ENCODE results near the gene CHAMP1.
A peak's percentile ranks its signal among the peaks of the same experiment; 100 is the strongest.

The CHAMP1 gene, protein sequence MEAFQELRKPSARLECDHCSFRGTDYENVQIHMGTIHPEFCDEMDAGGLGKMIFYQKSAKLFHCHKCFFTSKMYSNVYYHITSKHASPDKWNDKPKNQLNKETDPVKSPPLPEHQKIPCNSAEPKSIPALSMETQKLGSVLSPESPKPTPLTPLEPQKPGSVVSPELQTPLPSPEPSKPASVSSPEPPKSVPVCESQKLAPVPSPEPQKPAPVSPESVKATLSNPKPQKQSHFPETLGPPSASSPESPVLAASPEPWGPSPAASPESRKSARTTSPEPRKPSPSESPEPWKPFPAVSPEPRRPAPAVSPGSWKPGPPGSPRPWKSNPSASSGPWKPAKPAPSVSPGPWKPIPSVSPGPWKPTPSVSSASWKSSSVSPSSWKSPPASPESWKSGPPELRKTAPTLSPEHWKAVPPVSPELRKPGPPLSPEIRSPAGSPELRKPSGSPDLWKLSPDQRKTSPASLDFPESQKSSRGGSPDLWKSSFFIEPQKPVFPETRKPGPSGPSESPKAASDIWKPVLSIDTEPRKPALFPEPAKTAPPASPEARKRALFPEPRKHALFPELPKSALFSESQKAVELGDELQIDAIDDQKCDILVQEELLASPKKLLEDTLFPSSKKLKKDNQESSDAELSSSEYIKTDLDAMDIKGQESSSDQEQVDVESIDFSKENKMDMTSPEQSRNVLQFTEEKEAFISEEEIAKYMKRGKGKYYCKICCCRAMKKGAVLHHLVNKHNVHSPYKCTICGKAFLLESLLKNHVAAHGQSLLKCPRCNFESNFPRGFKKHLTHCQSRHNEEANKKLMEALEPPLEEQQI

DNA sequence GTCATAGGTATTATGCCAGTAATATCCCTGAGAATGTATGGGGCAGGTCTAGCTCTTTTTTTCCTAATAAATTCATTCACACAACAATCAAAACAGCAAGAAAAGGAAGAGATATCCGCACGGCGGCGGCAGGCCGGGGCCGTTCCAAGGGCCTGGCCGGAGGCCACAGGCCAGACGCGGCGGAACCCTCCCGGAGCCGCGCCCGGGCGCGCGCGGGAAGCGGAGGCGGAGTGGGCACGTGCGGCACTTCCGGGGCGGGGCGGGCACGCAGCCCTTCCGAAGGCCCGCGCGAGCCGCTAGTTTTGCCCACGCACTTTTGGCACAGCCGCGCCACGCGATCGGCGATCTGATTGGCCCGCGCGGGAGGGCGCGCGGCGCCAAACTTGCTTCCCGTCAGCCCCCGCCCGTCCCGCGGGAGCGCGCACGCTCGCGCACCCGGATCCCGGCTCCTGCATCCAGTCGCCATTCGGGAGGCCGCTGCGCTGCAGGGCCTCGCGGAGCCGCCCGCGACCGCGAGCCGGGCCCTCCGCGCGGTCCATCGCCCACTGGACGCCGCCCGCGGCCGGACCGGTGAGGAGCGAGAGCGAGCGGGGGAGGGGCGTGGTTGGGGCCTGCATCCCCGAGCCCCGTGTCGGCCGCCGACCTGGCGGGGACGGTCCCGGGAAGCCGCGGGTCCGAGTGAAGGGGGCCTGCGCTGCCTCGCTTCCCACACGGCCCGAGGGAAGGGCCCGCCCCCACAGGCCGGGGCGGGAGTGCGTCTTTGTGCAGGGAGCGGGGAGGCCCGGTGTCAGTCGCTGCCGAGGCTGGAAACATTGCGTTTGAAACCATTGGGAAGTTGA lies at the start of gene CHAMP1:
Gene CHAMP1, plus strand, starts transcription at position 430 of the 839 bp plus-strand sequence. CDS start 9,340 bp downstream, outside the sequence.
- DNase-seq (ENCODE audit: low read depth in 2 of 2) = peak; percentile 93

DNA sequence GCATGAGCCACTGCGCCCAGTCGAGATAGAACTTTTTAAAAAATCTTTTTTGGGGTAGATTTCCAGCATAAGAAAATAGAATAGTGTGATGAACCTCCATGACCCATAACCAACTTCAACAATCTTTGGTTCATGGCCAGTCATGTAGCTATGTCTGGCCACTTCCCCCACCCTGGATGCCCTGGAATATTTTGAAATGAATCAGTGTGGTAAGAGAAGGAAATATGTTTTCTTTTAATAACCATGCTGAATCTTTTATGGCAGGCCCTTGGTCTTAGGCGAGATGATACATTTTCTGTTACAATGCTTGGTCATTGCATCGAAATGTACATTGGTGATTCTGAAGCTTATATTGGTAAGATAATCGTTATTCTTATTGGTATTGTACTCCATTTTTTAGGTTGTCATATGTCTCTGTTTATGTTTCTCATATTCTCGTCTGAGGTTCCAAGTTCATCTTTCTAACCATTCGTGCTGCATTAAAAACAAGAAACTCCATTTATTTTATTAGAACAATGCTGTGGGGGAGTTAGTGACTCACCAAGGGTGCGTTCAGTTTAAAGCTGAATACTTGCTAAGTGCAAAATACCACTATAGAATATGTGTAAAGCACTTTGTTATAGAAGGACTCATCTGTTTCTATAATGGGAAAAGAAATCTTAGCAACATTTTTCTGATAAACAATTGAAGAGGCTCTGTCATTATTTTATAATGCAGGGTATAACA lies 49.3 kb upstream of the CHAMP1 start:
- no peak for DNase-seq (ENCODE audit: low read depth in 2 of 2)

DNA sequence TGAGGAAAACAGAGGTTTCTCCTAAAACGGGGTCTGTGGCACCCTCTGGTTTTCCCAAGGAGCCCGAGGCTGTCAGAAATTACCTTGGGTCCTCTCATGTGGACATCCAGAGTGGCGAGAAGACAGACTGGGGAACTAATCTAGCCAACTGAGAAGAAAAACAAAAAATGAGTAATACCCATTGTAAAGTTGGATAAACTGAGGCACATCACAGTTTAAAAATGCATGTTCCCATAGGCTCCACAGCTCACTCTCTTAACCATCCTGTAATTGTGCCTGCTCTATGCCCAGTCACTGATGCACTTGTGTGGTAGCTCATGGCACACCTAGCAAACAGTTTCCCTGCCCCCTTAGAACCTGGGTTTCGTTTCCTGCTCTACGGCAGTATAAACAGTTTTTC lies 48.1 kb upstream of the CHAMP1 start:
- no peak for DNase-seq (ENCODE audit: low read depth in 2 of 2)

DNA sequence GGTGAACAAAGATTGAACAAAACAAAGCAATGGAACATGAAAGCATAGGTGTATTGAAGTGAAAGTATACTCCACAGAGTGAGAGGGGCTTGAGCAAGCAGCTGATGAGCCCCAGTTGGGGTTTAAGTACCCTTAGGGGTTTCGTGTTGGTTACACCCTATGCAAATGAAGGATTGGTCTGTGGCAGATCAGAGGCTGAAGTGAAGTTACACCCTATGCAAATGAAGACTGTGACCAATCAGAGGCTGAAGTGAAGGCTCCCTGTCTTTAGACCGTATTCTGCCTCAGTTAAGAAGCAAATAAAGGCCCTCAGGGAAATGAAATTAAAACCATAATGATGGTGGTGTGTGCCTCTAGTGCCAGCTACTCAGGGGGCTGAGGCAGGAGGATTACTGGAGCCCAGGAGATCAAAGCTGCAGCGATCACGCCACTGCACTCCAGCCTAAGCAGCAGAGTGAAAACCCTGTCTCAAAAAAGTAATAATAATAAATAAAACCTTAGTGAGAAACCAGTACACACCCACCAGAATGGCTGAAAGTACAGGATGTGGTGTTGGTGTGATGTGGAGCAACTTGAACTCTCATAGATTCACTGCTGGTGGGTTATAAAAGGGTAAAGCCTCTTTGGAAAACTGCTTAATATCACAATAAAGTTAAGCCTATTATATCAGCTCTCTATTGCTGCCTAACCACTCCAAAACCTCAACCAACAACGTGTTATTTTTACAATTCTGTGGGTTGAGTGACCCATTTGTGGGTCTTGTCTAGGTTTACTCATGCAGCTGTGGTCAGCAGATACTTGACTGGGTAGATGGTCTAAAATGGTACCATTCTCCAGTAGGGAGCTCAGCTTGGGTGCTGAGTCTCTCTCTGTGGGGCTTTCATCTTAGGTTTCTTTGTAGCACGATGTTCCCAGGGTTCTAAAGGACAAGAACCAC lies 45.7 kb upstream of the CHAMP1 start:
- DNase-seq (ENCODE audit: low read depth in 2 of 2) = no peak

DNA sequence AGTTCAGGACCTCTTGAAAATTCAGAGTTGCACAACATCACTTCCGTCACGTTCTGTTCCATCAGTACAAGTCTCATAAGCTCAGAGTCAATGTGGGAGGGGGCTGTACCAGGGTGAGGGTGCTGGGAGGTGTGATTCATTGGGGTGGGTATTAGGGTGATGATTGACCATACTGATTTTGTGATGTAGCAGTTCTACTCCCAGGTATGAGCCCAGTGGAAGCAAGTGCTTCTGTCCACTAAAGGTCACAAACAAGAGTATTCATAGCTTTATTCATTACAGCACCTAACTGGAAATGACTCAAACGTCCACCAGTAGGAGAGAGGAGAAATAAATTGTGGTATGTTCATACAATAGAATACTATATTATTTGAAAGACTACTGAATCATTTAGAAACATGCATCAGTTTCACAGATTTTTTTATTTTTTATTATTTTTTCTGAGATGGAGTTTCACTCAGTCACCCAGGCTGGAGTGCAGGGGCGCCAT lies 45.0 kb upstream of the CHAMP1 start:
- DNase-seq (ENCODE audit: low read depth in 2 of 2) = no peak

DNA sequence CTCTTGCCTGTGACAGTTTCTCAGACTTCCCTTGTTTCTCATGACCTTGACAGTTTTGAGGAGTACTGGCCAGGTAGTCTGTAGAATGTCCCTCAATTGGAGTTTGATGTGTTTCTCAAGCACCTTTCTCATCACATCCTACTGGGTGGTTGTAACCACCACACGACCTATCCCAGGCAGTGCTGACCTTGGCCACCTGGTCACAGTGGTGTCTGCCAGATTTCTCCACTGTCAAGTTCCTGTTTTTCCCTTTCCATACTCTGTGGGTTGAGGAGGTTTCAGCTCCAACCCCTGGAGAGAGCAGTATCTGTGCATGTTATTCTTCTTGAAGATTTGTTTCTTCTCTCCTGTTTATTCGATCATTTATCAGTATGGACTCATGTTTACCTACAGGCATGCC lies 41.3 kb upstream of the CHAMP1 start:
- DNase-seq (ENCODE audit: low read depth in 2 of 2) = no peak

DNA sequence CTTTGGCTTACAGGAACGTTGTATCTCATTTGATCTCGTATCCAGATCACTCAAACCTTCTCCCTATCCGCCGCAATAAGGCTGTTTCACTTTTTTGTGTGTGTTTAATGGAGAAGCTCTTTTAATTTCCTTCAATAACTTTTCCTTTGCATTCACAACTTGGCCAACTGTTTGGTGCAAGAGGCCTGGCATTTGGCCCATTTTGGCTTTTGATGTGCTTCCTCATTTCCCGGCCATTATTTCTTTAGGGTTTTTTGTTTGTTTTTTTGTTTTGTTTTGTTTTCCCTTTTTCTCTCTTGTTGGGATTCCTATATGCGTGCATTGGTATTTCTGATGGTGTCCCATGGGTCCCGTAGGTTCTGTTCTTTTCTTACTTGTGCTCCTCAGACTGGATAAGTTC lies 39.0 kb upstream of the CHAMP1 start:
- DNase-seq (ENCODE audit: low read depth in 2 of 2) = no peak

DNA sequence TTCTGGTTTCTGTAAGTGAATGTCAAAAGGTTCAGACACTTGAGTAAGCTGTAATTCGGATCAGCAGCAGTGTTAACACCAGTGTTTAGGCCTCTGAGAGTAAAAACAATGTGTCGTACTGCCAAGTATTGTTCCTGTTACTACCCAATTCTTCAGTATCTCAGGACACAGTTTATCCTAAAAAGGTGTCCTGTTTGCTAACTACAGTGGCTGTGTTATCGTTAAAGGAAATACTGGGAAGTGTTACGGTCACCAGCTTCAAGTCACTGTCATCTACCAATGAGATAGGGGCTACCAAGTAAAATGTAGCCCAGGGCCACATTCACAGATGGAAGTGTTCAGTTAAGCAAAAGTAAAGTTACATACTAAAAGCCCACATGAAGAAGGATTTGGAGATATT lies 35.2 kb upstream of the CHAMP1 start:
- DNase-seq (ENCODE audit: low read depth in 2 of 2) = no peak

DNA sequence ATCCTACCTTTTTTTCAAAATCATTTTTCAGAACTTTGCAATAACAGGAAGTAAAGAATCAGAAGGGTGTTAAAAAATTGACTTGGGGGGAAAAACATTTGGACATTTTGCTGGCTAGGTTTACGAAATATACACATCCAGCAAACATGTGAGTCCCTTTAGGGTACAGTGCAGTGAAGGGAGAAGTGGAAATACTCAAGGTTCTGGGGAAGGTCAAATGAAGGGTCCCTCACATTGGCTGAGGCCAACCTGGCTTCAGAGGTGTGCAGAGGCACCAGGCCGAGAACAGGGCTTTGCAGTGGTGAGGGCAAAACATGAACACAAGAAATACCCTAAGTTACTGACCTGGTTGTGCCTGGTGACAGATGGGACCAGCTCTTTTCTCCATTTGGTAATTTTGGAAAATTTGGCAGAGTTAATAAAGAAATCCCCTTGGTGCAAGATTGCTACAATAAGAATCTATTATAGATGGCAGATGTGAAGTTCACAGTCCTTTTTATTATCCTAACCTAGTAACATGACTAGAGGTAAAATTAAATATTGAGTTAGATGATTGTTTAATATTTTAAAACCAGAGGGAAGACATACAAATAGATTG lies 34.4 kb upstream of the CHAMP1 start:
- no peak for DNase-seq (ENCODE audit: low read depth in 2 of 2)

DNA sequence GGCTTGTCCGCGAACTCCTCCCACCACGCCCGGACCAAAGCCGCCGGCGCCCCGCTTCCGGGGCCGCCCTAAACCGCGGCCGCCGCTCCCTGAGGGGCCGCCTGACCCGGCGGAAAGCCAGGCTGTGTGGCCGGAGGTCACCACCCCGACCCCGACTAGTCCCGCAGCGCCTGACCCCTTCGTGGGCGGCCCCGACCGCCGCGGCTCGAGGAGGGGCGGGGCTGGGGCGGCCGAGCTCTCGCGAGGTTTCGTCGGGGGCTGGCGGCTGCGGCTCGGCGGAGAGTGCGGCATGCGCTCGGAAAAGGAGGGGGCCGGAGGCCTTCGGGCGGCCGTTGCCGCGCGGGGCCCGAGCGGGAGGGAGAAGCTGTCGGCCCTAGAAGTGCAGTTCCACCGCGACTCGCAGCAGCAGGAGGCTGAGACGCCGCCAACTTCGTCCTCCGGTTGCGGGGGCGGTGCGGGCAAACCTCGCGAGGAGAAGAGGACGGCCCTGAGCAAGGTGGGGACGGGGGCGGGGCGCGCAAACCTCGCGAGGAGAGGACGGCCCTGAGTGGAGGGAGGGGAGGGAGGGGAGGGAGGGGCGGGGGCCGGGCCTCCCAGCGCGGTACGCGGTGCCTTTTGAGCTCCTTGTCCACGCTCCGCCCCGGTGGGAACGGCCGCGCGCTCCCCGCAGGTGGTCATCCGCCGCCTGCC lies 32.8 kb upstream of the CHAMP1 start, which contains the start of gene UPF3A:
Gene UPF3A, plus strand, starts transcription at position 251 of the 690 bp plus-strand sequence. Its CDS starts 39 bp downstream, at position 290.
- DNase-seq (ENCODE audit: low read depth in 2 of 2) = peak; percentile 81 to 83

DNA sequence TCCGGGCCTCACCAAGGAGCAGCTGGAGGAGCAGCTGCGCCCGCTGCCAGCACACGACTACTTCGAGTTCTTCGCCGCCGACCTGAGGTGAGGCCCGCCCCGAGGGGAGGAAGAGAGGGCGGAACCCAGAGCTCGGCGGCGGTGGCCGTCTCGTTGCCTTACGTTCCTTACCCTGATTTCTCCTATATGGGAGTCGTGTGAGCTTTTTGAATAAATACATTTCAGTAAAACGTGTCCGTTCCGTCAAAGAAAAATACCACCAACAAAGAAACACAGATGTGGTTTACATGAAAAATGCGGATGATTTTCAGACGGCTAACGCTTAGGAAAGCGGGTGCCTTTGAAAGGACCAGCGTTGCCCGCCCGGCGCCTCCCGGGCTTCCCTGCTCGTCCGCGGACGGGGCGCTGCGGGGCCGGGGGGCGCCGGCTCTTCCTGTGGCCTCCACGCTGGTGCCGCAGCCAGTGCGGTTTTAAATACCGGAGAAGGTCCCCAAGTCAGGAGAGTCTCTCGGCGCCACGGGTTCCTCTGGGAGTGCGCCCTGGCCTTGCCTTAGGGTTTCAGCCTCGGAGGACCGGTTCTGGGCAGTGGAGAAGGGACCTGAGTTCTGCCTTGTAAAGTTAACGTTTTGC lies 32.1 kb upstream of the CHAMP1 start:
- DNase-seq (ENCODE audit: low read depth in 2 of 2) = peak; percentile 24 to 55

DNA sequence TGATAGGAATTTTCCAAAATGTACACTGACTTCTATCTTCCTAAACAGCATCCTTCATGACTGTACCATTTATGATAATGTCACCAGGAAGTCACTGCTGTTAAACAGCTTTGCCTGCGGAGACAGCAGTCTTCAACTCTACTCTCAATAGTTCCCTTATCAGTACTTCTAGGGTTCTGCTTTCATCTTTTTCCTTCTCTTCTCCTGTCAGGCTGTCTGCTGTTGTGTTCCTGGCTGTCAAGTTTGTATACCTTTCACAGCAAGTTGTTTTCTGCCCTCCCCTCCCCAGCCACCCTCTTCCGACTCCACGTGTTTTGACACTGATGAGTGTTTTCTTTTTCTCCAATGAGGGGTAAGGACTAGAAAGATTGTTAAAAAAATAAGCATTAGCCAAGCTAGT lies 30.7 kb upstream of the CHAMP1 start:
- no peak for DNase-seq (ENCODE audit: low read depth in 2 of 2)

DNA sequence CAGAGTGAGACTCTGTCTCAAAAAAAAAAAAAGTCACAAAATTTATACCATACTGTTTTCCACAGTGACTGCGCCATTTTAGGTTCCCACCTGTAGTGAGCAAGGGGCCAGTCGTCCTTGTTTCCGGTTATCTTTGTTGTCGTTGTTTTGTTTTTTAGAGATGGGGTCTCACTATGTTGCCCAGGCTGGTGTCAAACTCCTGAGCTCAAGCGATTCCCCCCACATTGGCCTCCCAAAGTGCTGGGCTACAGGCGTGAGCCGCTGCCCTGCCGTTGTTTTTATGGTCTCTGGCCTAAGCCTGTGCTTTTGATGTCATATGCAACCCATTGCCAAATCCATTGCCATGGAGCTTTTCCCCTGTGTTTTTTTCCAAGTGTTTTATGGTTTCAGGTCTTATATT lies 29.6 kb upstream of the CHAMP1 start:
- DNase-seq (ENCODE audit: low read depth in 2 of 2) = no peak

DNA sequence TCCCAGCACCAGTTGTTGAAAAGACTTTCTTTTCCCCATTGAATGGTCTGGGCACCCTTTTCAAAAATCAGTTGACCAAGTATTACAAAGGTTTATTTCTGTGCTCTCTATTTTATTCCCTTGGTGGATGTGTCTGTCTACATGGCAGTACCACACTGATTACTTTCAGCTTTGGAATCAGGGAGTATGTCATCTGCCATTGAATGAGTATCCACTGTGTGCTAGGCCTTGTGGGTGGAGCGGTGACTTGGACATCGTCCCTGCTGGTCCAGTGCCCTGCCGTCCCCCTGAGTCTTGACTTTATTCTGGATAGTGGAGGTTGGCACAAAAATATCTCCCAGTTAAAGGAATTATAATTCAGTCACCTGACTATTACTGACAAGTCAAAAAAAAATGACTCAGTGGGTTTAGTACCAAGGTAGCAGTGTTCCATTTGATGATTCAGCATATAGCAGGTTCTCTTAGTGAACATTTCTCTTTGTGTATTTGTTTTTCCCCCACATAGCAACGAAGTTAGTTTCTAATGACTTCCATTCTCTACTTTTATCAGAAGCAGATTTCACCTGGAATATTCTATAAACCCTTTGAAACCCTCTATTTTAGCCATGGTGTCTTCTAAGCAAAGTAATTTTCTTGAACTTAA lies 29.0 kb upstream of the CHAMP1 start:
- DNase-seq (ENCODE audit: low read depth in 2 of 2) = no peak

DNA sequence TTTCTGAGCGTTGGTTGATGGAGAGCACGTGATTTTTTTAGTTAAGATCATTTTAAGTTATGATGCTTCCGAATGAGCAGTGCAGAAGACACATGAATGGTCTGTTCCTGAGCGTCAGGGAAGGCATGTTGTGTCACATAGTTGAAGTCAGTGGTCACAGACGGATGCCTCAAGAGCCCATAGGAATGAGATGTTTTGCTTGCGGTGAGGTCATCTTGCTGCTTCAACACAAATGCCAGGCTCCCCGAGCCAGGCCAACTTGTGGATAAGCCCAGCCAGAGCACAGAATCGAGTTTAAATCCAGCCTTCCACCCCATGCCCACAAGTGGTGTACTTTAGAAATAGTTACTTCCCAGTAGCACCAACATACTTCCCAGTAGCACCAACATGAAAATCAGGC lies 27.5 kb upstream of the CHAMP1 start:
- DNase-seq (ENCODE audit: low read depth in 2 of 2) = no peak

DNA sequence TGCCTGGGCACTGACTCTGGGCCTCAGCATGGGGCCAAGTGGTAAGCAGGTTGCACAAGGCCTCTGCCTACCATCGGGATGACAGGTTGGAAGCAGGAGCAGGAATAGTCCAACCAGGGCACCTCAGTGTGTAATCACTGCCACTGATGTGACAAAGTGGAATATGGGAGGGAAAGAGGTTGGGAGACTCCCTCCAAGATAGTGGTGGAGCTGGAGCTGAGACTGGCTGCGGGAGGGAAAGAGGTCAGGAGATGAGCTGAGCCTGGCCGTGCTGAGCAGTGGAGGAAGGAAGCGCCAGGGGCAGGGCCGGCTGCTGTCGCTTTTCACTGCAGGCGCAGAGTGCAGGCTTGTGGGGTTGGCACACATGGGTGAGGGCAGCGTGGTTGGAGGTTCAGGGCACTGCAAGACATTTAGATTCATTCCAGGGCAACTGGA lies 26.1 kb upstream of the CHAMP1 start:
- DNase-seq (ENCODE audit: low read depth in 2 of 2) = no peak

DNA sequence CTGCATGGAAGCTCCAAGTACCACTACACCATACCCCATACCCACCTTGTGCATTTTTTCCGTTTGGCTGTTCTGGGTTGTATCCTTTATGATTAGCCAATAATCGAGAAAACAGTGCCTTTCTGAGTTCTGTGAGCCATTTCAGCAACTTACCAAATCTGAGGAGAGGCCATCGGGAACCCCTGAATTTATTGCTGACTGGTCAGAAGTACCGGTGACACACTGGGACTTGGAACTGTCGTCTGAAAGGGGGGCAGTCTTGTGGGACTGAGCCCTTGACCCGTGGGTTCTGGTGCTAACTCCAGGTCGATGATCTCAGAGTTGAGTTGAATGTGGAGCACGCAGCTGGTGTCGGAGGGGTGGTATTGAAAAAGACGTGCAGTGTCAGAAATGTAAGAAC lies 17.9 kb upstream of the CHAMP1 start:
- no peak for DNase-seq (ENCODE audit: low read depth in 2 of 2)

DNA sequence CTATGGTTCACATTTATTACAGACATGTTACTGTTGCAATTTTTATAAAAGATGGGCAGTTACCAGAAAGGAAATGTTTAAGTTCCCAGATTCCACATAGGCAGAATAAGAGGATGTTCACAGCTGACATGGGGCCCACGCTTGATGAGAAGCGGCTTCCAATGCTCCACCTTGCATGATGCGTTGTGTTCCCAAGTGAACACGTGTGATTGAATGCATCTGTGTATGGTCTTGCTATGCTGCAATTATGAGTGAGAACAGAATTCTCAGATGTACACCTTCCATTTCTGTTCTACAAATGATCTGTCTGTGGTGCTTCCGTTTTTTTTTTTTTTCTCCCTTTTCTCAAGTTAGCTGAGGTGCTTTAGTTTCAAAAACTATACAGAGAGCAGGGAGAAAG lies 17.4 kb upstream of the CHAMP1 start:
- DNase-seq (ENCODE audit: low read depth in 2 of 2) = no peak
